Measurements from ENCODE around the gene ZC3H12A. TPM values are rescaled to one million over a fixed set of nuclear protein-coding genes. Genes with fewer than 3 reads are reported as not detected.

Gene ZC3H12A
- total and polyA plus RNA-seq, 2 of the 4 experiments (the other 2 are of a cell fraction): 3.8 to 14.2 TPM

GRCh38 chr1:37438037-37438868, 36.1 kb upstream of the ZC3H12A start:
- peak overlapping the region; percentile 5 for H2AFZ ChIP-seq (replicated peaks; ENCODE audit: low read length, poor library complexity)
- H2BK15ac ChIP-seq (ENCODE audit: low read depth, low read length): no peak overlapping the region
- no peak overlapping the region for H3K27ac ChIP-seq (ENCODE audit: insufficient read depth, low read length)
- H2BK120ac ChIP-seq (ENCODE audit: low read depth, low read length): no peak overlapping the region
- H3K27me3 ChIP-seq (ENCODE audit: control insufficient read depth, insufficient read depth, low read length): peaks cover 19% of the 10 kb centered on the region
- H4K20me1 ChIP-seq (ENCODE audit: insufficient read depth, low read length): no peaks in the 10 kb centered on the region
- CTCF ChIA-PET: interaction anchor here (1.6 kb wide), 1 partner anchor 862 kb away, joined by 4 read pairs; no protein-coding TSS in a partner anchor
- H2BK5ac ChIP-seq (ENCODE audit: low read depth, low read length, poor library complexity, severe bottlenecking): no peak overlapping the region
- H3K23ac ChIP-seq (ENCODE audit: low read depth, low read length): no peak overlapping the region
- no peak overlapping the region for H3K56ac ChIP-seq (ENCODE audit: extremely low read depth, insufficient read depth, low read length)
- H4K8ac ChIP-seq (ENCODE audit: low read depth in 2 of 2, low read length in 2 of 2): no peak overlapping the region
- H3K79me1 ChIP-seq (ENCODE audit: low read depth in 1 of 2, low read length in 2 of 2): no peaks in the 10 kb centered on the region
- H3K36me3 ChIP-seq (ENCODE audit: control insufficient read depth, insufficient read depth, low read length): no peaks in the 10 kb centered on the region
- in situ Hi-C loops (cut with MboI; ENCODE audit: low sequenced_read_pairs) (loop anchor here (10.0 kb wide), 1 partner anchor 863 kb away; no protein-coding TSS in a partner anchor), intact Hi-C loops (cut with micrococcal nuclease) (no loop called here), dilution Hi-C loops (cut with HindIII; ENCODE audit: low sequenced_read_pairs, unreplicated experiment) (no loop called here)
- H2AK9ac ChIP-seq (replicated peaks; ENCODE audit: low read depth, low read length, poor library complexity): no peak overlapping the region
- no peak overlapping the region for H3K4me3 ChIP-seq (ENCODE audit: insufficient read depth, low read depth, low read length)
- TF ChIP-seq MAFK (IDR thresholded peaks at IDR 0.05; ENCODE audit: low read depth, low read length) (no peak), RAD21 (IDR thresholded peaks at IDR 0.05; ENCODE audit: low read length) (no peak), NFE2L2 (IDR thresholded peaks at IDR 0.05; ENCODE audit: low read depth, low read length) (no peak), FOS (IDR thresholded peaks at IDR 0.05; ENCODE audit: low read depth, low read length) (no peak), MAZ (IDR thresholded peaks at IDR 0.05; ENCODE audit: borderline replicate concordance, low read depth, low read length) (no peak), CEBPB (IDR thresholded peaks at IDR 0.05; ENCODE audit: low read depth, low read length) (no peak), SMC3 (IDR thresholded peaks at IDR 0.05; ENCODE audit: low read depth, low read length) (no peak), ELK1 (IDR thresholded peaks at IDR 0.05; ENCODE audit: borderline replicate concordance, low read depth, low read length) (no peak), CHD1 (IDR thresholded peaks at IDR 0.05; ENCODE audit: low read depth, low read length) (no peak), BHLHE40 (IDR thresholded peaks at IDR 0.05; ENCODE audit: low read depth, low read length) (no peak), CTCF (conservative IDR thresholded peaks at IDR 0.05; ENCODE audit: low read depth, low read length) (no peak), RCOR1 (IDR thresholded peaks at IDR 0.05; ENCODE audit: insufficient replicate concordance, low read length) (no peak)
- H3K9ac ChIP-seq (ENCODE audit: low read depth, low read length): no peak overlapping the region
- H3K4ac ChIP-seq (ENCODE audit: low read depth, low read length): no peak overlapping the region
- H3K9me3 ChIP-seq (ENCODE audit: control insufficient read depth, insufficient read depth, low read length): no peaks in the 10 kb centered on the region
- H2BK20ac ChIP-seq (ENCODE audit: low read depth, low read length): no peak overlapping the region
- H4K5ac ChIP-seq (ENCODE audit: low read depth, low read length): no peak overlapping the region
- no TSS peak for BruUV-seq (replicated peaks)
- 100% methylated on average over 1 of the region's 6 CpGs; no CpG with 5 or more reads in 1 of the 2 experiments for WGBS, 2 experiments (ENCODE audit: extremely low coverage in 2 of 2, insufficient read length in 1 of 2)
- no peak for ATAC-seq (ENCODE audit: low read depth)
- no peak for DNase-seq
- H3K4me2 ChIP-seq (ENCODE audit: low read depth, low read length): no peak overlapping the region
- H4K91ac ChIP-seq (ENCODE audit: insufficient read depth, low read depth, low read length): no peak overlapping the region
- no peak overlapping the region for H3K14ac ChIP-seq (replicated peaks; ENCODE audit: low read depth, low read length)
- no peak overlapping the region for H3K18ac ChIP-seq (ENCODE audit: low read depth, low read length)
- no peaks in the 10 kb centered on the region for H3K4me1 ChIP-seq (ENCODE audit: control insufficient read depth, insufficient read depth, low read length)
- no peak overlapping the region for H2AK5ac ChIP-seq (ENCODE audit: low read depth, low read length)
- POLR2A ChIA-PET (ENCODE audit: unreplicated experiment): no interaction called here
- no peaks in the 10 kb centered on the region for H3K9me1 ChIP-seq (ENCODE audit: insufficient read depth, low read length)

Data from IMR-90 (cell line).